Activated T-cell treated with anti-CD3 and anti-CD28 coated beads, Interleukin-2, amount 50 U/mL, for 24 hours (primary cell): Measurements from ENCODE around the gene CDK11A.
A peak's percentile ranks its signal among the peaks of the same experiment; 100 is the strongest.
"Not testable (repeated sequence)": the region's sequence is repeated elsewhere in the genome, so short reads cannot be mapped to it uniquely, and the experiment has no call there.

Experiments used
- DNase-seq: peaks from one replicate; pipeline ENCODE4 v3.0.0-alpha.2; 2020
- H3K27ac Mint-ChIP-seq: 2 replicates; pipeline ENCODE4 v1.8.0; 2020; ENCODE audit warnings: mild to moderate bottlenecking, mixed read lengths
- H3K27me3 Mint-ChIP-seq: 2 replicates; pipeline ENCODE4 v1.8.0; 2020; ENCODE audit warnings: mixed read lengths
- H3K36me3 Mint-ChIP-seq: 2 replicates; pipeline ENCODE4 v1.8.0; 2020; ENCODE audit warnings: low read depth, mixed read lengths
- H3K4me1 Mint-ChIP-seq: 2 replicates; pipeline ENCODE4 v1.8.0; 2020; ENCODE audit warnings: low read depth, mixed read lengths
- H3K4me3 Mint-ChIP-seq: 2 replicates; pipeline ENCODE4 v1.8.0; 2020; ENCODE audit warnings: mild to moderate bottlenecking, moderate library complexity, mixed read lengths
- H3K9me3 Mint-ChIP-seq: 2 replicates; pipeline ENCODE4 v1.8.0; 2020; ENCODE audit warnings: mixed read lengths

Gene CDK11A

DNA sequence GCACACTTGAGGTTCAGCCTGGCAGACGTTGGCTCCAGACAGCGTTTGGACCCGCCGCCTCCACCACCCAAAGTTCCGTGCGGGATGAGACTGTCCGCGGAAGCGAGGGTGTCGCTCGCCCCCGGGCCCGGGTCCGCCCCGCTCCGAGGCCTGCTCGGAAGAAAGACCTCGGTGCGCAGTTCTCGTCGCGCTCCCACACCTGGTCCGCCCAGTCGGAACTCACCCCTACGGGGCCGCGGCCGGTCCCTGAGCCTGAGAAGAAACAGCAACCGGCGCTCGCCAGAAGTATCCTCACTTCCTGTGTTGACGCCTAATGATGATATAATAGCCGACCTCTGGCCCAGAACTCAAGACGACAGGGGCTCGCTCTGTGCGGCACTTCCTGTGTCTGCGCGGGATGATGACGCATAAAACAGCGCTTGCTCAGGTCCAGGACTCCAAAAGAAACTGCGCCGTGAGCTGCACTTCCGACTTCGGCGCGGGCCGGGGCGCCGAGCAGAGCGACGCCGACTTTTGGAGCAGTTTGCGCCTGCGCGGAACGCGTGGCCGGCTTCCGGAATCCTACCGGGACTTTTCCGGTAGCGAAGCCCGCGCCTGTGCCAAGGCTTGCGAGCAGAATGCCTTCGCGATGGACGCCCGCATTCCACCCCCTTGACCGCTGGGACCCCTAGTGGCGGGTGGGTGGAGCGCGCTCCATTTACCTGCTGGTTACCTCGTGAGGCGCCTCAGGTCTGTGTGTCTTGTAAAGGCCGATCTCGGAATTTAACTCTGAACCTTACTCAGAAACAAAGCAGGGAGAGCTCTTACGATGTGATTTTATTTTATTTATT, at the start of gene CDK11A:
Gene CDK11A, minus strand, starts transcription at position 323 of the 830 bp plus-strand sequence. CDS start 1,539 bp downstream, outside the sequence.
- peak within 1 kb of the TSS; percentile 97 for H3K27ac Mint-ChIP-seq
- H3K36me3 Mint-ChIP-seq, result peaks cover 44% of the 10 kb centered on the region
- peak; percentile 97 for DNase-seq
- not testable (repeated sequence) for H3K9me3 Mint-ChIP-seq, H3K27me3 Mint-ChIP-seq
- H3K4me3 Mint-ChIP-seq, result peak within 1 kb of the TSS; percentile 93
- H3K4me1 Mint-ChIP-seq, result peaks cover 15% of the 10 kb centered on the region

GRCh38 chr1:1773874-1774273, 49.7 kb upstream of the CDK11A start:
- Mint-ChIP-seq H3K36me3 (peaks cover 72% of the 10 kb centered on the region), H3K9me3 (peaks cover 5% of the 10 kb centered on the region), H3K4me3 (no peak overlapping the region)

DNA sequence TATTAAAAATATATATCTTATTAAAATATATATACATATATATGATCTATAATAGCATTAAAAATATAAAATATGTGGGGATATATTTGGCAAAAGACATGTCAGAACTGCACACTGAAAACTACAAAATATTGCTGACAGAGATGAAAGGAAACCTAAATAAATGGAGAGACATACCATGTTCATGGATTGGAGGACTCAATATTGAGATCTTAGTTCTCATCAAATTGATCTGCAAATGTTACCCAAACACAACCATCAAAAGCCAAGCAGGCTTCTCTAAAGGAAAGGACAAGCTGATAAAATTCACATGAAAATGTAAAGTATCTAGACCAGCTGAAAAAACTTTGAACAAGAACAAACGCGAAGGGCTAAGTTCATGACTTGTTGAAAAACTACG, 46.9 kb upstream of the CDK11A start:
- no peak for DNase-seq
- peaks cover 32% of the 10 kb centered on the region for H3K4me1 Mint-ChIP-seq
- peaks cover 5% of the 10 kb centered on the region for H3K9me3 Mint-ChIP-seq
- no peak overlapping the region for H3K27ac Mint-ChIP-seq
- no peak overlapping the region for H3K4me3 Mint-ChIP-seq
- peaks cover 83% of the 10 kb centered on the region for H3K36me3 Mint-ChIP-seq
- no peaks in the 10 kb centered on the region for H3K27me3 Mint-ChIP-seq

More at GRCh38 chr1:1773874-1774273, 49.7 kb upstream of the CDK11A start:
- no peak for DNase-seq
- H3K4me1 Mint-ChIP-seq, result peaks cover 40% of the 10 kb centered on the region
- H3K27ac Mint-ChIP-seq, result no peak overlapping the region
- no peaks in the 10 kb centered on the region for H3K27me3 Mint-ChIP-seq

DNA sequence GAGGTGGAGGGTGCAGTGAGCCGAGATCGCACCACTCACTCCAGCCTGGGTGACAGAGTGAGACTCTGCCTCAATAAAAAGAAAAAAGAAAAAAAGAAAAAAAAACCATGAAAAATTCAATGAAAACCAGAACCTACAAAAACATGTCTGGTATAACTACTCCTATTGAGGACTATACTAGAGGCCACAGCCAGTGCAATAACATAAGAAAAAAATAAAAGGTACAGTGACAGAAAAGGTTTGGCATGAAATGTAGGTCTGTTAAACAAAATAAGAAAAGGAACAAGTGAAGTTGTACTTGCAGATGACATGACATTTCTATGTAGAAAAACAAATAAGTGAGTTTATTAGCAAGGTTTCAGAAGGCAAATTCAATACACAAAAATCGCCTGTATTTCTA, 45.9 kb upstream of the CDK11A start:
- Mint-ChIP-seq H3K4me1 (peaks cover 22% of the 10 kb centered on the region), H3K27me3 (no peaks in the 10 kb centered on the region), H3K9me3 (peaks cover 5% of the 10 kb centered on the region), H3K4me3 (no peak overlapping the region), H3K36me3 (peaks cover 77% of the 10 kb centered on the region), H3K27ac (no peak overlapping the region)
- no peak for DNase-seq

DNA sequence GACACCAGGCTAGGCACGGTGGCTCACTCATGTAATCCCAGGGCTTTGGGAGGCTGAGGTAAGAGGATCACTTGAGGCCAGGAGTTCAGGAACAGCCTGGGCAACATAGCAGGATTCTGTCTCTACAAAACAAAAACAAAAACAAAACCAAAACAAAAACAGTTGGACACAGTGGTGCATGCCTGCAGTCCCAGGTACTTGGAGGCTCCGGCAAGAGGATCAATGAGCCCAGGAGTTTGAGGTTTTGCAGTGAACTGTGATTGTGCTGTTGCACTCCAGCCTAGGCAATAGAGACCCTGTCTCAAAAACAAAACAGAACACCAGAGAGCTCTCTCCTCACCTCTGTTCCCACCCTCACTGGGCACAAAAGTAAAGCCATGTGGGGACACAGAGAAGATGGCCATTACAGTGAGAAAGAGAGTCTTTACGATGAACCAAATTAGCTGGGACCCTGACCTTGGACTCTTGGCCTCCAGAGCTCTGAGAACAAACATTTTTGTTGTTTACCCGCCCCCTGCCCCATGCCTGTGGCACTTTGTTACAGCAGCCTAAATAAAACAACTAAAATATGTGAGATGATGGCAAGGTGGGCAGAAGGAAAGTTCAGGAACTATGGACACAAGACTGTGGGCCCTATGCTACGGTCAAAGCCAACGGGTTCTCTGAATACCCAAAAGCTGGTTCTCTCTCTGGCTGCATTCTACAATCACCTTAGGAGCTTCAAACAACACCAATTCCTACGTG, 44.3 kb upstream of the CDK11A start:
- Mint-ChIP-seq H3K4me3 (no peak overlapping the region), H3K4me1 (peaks cover 14% of the 10 kb centered on the region), H3K27ac (no peak overlapping the region), H3K27me3 (no peaks in the 10 kb centered on the region), H3K9me3 (peaks cover 5% of the 10 kb centered on the region), H3K36me3 (peaks cover 82% of the 10 kb centered on the region)
- DNase-seq, result no peak

- no peak overlapping the region for H3K27ac Mint-ChIP-seq
Observed at GRCh38 chr1:1764876-1765470, 40.8 kb upstream of the CDK11A start.

DNA sequence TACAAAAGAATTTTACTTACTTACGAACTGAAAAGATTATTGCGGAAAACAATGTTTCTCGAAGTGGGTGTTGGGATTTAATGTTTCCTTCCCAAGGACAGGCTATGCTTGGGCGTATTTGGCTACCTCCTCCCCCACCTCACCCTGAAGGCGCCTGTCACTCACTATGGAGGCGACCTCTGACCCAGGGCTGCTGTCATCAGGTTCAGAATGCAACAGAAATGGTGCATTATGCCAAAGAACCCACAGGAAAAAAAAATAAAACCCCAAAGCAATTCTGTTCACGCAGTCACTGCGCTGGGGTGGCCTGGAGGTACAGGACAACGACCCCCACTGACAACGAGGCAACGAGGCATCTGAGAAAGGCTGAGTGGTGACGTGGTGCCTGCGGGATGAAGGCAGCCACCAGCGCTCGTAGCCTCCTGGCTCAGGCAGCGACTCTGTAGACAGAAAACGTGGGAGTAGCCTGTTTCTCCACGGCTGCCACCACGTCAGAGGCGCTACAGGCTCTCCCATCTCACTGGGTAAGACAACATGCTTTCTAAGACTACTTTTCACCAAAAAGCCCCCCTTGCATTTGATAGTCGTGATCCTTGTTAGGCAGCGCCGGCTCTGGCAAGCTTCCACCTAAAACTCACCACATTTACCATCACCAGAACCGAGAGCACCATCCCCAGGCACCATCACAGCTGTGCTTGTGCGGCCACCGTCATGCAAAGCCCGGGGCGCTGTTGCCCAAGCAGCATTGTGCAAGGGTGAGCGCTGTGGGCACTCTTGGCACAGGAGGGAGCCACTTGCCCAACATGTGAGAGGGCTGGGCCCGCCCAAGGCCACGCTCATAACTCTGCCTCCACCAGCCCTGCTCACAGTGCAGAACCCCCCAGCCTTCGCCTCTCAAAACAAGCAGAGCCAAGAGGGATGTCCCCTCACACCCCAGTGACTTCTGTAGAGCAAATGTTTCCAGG, 39.8 kb upstream of the CDK11A start:
- Mint-ChIP-seq H3K4me1 (peaks cover 7% of the 10 kb centered on the region), H3K36me3 (peaks cover 89% of the 10 kb centered on the region), H3K9me3 (no peaks in the 10 kb centered on the region), H3K27me3 (no peaks in the 10 kb centered on the region), H3K4me3 (no peak overlapping the region), H3K27ac (no peak overlapping the region)
- DNase-seq, result no peak

More at GRCh38 chr1:1764876-1765470, 40.8 kb upstream of the CDK11A start:
- no peaks in the 10 kb centered on the region for H3K27me3 Mint-ChIP-seq
- DNase-seq, result no peak
- H3K4me1 Mint-ChIP-seq, result peaks cover 8% of the 10 kb centered on the region
- peaks cover 87% of the 10 kb centered on the region for H3K36me3 Mint-ChIP-seq
- H3K9me3 Mint-ChIP-seq, result no peaks in the 10 kb centered on the region
- no peak overlapping the region for H3K4me3 Mint-ChIP-seq

DNA sequence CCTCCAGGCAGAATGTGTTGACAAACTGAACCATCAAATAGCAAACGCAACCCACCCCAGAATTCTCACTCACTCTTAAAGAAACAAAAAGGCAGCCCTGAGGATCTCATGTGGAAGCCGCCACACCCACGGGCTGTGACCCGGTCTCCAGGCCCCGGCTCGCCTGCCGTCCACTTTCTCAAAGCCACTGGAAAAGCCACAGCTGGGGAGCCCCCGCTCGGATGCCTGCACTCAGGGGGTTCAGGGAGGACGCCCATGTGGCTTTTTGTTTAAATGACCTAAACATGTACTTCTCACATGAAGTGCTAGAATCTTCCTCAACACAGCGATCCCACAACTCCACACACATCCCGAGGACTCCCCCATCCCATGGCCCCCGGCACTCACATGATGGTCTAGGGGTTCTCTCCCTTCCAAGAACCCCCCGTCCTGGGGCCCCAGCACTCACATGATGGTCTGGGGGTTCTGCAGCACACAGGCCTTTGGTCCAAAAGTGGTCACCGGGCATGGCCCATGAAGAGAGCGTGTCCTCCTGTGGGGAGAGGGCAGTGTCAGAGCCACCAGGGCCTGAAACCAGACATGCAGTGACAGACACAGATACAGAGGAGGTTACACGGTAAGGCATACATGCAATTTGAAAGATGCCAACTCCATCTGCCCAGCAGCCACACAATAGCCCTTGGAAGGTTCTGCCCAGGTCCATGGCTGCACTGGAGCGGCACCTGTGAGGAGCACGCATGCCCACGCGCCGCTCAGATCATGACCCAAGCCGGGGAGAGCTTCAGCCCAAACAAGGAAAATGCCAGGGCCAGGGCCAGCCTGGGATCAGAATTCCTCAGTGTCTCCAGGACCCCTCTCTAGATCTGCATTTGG, 37.6 kb upstream of the CDK11A start:
- no peak for DNase-seq
- Mint-ChIP-seq H3K4me3 (no peak overlapping the region), H3K9me3 (no peaks in the 10 kb centered on the region), H3K4me1 (no peaks in the 10 kb centered on the region), H3K27me3 (no peaks in the 10 kb centered on the region), H3K27ac (no peak overlapping the region), H3K36me3 (peaks cover 87% of the 10 kb centered on the region)

DNA sequence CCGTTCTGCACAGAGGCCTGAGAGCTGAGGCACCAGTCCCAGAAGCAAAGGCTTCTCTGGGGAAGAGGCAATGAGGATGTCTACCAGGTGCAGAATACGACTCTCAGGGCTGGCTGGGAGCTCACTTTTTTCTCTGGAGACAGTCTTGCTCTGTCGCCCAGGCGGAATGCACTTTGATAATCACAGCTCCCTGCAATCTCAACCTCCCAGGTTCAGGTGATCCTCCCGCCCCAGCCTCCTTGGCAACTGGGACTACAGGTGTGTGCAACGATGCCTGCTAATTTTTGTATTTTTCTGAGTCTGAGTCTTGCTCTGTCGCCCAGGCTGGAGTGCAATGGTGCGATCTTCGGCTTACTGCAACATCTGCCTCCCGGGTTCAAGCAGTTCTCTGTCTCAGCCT, 36.6 kb upstream of the CDK11A start:
- no peaks in the 10 kb centered on the region for H3K27me3 Mint-ChIP-seq
- peaks cover 93% of the 10 kb centered on the region for H3K36me3 Mint-ChIP-seq
- no peak overlapping the region for H3K4me3 Mint-ChIP-seq
- DNase-seq, result no peak
- no peak overlapping the region for H3K27ac Mint-ChIP-seq
- H3K9me3 Mint-ChIP-seq, result no peaks in the 10 kb centered on the region
- no peaks in the 10 kb centered on the region for H3K4me1 Mint-ChIP-seq

- Mint-ChIP-seq H3K4me1 (no peaks in the 10 kb centered on the region), H3K9me3 (no peaks in the 10 kb centered on the region), H3K4me3 (no peak overlapping the region), H3K27me3 (no peaks in the 10 kb centered on the region), H3K36me3 (peaks cover 92% of the 10 kb centered on the region), H3K27ac (no peak overlapping the region)
- DNase-seq, result no peak
Observed at GRCh38 chr1:1760345-1760650, 36.1 kb upstream of the CDK11A start.

- H3K4me3 Mint-ChIP-seq, result no peak overlapping the region
Observed at GRCh38 chr1:1759456-1760344, 35.5 kb upstream of the CDK11A start.

GRCh38 chr1:1758692-1759455, 34.7 kb upstream of the CDK11A start:
- H3K27me3 Mint-ChIP-seq, result no peaks in the 10 kb centered on the region
- H3K4me3 Mint-ChIP-seq, result no peak overlapping the region
- peak overlapping the region; percentile 59 for H3K27ac Mint-ChIP-seq
- no peaks in the 10 kb centered on the region for H3K4me1 Mint-ChIP-seq
- no peak for DNase-seq
- H3K9me3 Mint-ChIP-seq, result no peaks in the 10 kb centered on the region
- peaks cover 92% of the 10 kb centered on the region for H3K36me3 Mint-ChIP-seq

More at GRCh38 chr1:1759456-1760344, 35.5 kb upstream of the CDK11A start:
- no peaks in the 10 kb centered on the region for H3K27me3 Mint-ChIP-seq
- H3K27ac Mint-ChIP-seq, result no peak overlapping the region
- DNase-seq, result no peak
- H3K4me1 Mint-ChIP-seq, result no peaks in the 10 kb centered on the region
- peaks cover 93% of the 10 kb centered on the region for H3K36me3 Mint-ChIP-seq
- H3K9me3 Mint-ChIP-seq, result no peaks in the 10 kb centered on the region
